ENCODE measurements around the gene SLC35B2. TPM values are rescaled to one million over a fixed set of nuclear protein-coding genes. Genes with fewer than 3 reads are reported as not detected.

The SLC35B2 gene
- total and polyA plus RNA-seq, 9 of the 15 experiments (the other 6 are each of a cell fraction or from before 2014, with no cell fraction given), result 14.5 to 59.1 (median 47.1) TPM

DNA sequence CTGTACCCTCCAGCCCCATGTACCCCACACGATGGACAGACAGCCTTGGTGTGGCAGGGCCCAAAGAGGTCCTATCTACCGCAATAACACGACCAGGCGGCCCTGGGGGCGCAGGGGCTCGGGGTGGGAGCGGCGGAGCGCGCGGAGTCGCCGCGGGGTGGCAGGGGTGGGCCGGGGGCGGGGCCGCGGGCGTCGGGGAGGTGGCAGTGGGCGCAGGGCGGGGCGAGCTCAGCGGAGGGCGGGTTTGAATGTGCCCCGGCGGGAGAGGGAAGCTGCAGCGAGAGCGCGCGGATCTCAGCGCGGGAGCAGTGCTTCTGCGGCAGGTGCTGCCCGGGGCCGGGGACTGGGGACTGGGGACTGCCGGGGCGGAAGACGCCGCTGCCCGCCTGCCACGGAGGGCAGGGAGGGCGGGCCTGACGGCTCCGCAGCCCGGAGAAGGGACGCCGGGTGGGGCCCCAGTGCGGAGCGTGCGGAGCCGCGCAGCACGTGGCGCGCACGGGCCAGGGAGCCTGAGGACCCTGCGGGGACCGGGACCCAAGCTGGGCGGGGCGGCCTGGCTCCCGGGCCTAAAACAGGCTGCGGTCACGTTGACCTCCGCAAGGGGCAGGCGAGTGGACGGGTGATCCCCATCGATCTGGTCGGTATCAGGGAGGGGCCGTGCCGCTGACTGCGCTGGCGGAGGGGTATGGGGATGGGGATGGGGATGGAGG lies 33.9 kb downstream of the SLC35B2 start, which contains the start of gene SLC29A1 (continued):
- TF ChIP-seq HNRNPL (IDR thresholded peaks at IDR 0.05; ENCODE audit: low read depth, low read length) (peak; percentile 87), ZFX (CRISPR knock-in tag; IDR thresholded peaks at IDR 0.05) (peak; percentile 59), POLR2AphosphoS5 (IDR thresholded peaks at IDR 0.05; ENCODE audit: control insufficient read depth, insufficient read depth, low read depth, low read length) (peak; percentile 45; the same call in 1 of the 2 replicates), FIP1L1 (IDR thresholded peaks at IDR 0.05; ENCODE audit: low read depth, low read length, poor library complexity, severe bottlenecking) (peak; percentile 51), PHF20 (IDR thresholded peaks at IDR 0.05; ENCODE audit: partially characterized antibody) (peak; percentile 26), EP400 (IDR thresholded peaks at IDR 0.05) (peak; percentile 62; the same call in 1 of the 2 replicates), MAZ (CRISPR knock-in tag; conservative IDR thresholded peaks at IDR 0.05 in 1 of 2, IDR thresholded peaks at IDR 0.05 in 1 of 2) (peak; percentile 66 to 74), NR2C2 (CRISPR knock-in tag; IDR thresholded peaks at IDR 0.05) (peak; percentile 79), NR2C2 (tag; IDR thresholded peaks at IDR 0.05) (peak; percentile 60), CBX3 (IDR thresholded peaks at IDR 0.05; ENCODE audit: borderline replicate concordance in 1 of 2, low read length in 2 of 2) (0 out of 3 replicates have a peak, but pooled peaks of 1 of the 2 experiments have one; percentile 41)
- TF ChIP-seq, protein P1, sequence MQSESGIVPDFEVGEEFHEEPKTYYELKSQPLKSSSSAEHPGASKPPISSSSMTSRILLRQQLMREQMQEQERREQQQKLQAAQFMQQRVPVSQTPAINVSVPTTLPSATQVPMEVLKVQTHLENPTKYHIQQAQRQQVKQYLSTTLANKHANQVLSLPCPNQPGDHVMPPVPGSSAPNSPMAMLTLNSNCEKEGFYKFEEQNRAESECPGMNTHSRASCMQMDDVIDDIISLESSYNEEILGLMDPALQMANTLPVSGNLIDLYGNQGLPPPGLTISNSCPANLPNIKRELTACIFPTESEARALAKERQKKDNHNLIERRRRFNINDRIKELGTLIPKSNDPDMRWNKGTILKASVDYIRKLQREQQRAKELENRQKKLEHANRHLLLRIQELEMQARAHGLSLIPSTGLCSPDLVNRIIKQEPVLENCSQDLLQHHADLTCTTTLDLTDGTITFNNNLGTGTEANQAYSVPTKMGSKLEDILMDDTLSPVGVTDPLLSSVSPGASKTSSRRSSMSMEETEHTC (IDR thresholded peaks at IDR 0.05), result peak; percentile 8; the same call in 1 of the 2 replicates
- TF ChIP-seq, protein P2, sequence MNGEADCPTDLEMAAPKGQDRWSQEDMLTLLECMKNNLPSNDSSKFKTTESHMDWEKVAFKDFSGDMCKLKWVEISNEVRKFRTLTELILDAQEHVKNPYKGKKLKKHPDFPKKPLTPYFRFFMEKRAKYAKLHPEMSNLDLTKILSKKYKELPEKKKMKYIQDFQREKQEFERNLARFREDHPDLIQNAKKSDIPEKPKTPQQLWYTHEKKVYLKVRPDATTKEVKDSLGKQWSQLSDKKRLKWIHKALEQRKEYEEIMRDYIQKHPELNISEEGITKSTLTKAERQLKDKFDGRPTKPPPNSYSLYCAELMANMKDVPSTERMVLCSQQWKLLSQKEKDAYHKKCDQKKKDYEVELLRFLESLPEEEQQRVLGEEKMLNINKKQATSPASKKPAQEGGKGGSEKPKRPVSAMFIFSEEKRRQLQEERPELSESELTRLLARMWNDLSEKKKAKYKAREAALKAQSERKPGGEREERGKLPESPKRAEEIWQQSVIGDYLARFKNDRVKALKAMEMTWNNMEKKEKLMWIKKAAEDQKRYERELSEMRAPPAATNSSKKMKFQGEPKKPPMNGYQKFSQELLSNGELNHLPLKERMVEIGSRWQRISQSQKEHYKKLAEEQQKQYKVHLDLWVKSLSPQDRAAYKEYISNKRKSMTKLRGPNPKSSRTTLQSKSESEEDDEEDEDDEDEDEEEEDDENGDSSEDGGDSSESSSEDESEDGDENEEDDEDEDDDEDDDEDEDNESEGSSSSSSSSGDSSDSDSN (IDR thresholded peaks at IDR 0.05; ENCODE audit: borderline replicate concordance in 1 of 2, low read depth in 2 of 2, low read length in 2 of 2), result peak in 1 of 2 experiments; percentile 70; a peak in 1 of 4 replicates
- TF ChIP-seq, protein P3, sequence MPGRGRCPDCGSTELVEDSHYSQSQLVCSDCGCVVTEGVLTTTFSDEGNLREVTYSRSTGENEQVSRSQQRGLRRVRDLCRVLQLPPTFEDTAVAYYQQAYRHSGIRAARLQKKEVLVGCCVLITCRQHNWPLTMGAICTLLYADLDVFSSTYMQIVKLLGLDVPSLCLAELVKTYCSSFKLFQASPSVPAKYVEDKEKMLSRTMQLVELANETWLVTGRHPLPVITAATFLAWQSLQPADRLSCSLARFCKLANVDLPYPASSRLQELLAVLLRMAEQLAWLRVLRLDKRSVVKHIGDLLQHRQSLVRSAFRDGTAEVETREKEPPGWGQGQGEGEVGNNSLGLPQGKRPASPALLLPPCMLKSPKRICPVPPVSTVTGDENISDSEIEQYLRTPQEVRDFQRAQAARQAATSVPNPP (IDR thresholded peaks at IDR 0.05; ENCODE audit: borderline replicate concordance, insufficient read depth, insufficient read length), result no peak
- TF ChIP-seq, protein P4, sequence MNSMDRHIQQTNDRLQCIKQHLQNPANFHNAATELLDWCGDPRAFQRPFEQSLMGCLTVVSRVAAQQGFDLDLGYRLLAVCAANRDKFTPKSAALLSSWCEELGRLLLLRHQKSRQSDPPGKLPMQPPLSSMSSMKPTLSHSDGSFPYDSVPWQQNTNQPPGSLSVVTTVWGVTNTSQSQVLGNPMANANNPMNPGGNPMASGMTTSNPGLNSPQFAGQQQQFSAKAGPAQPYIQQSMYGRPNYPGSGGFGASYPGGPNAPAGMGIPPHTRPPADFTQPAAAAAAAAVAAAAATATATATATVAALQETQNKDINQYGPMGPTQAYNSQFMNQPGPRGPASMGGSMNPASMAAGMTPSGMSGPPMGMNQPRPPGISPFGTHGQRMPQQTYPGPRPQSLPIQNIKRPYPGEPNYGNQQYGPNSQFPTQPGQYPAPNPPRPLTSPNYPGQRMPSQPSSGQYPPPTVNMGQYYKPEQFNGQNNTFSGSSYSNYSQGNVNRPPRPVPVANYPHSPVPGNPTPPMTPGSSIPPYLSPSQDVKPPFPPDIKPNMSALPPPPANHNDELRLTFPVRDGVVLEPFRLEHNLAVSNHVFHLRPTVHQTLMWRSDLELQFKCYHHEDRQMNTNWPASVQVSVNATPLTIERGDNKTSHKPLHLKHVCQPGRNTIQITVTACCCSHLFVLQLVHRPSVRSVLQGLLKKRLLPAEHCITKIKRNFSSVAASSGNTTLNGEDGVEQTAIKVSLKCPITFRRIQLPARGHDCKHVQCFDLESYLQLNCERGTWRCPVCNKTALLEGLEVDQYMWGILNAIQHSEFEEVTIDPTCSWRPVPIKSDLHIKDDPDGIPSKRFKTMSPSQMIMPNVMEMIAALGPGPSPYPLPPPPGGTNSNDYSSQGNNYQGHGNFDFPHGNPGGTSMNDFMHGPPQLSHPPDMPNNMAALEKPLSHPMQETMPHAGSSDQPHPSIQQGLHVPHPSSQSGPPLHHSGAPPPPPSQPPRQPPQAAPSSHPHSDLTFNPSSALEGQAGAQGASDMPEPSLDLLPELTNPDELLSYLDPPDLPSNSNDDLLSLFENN (IDR thresholded peaks at IDR 0.05; ENCODE audit: low read depth in 2 of 2, low read length in 2 of 2), result no peak

Data from K562 (cell line).